GM19372 (cell line): ENCODE measurements around the gene ZNF524.
"Not testable (repeated sequence)": the region's sequence is repeated elsewhere in the genome, so short reads cannot be mapped to it uniquely, and the experiment has no call there.

Experiments used
- ATAC-seq: cut with Tn5 transposase; IDR thresholded peaks from one replicate; pipeline ENCODE4 v1.9.1; 2021; ENCODE audit warnings: mild to moderate bottlenecking, low read depth, moderate library complexity; ENCODE audit not compliant: unreplicated experiment

Gene ZNF524

GRCh38 chr19:55599842-55600661 is at the start of gene ZNF524:
TSS of gene ZNF524 (plus strand) at chr19:55600288. CDS start at chr19:55602113, 1,825 bp downstream.
- ATAC-seq = peak; percentile 42

- ATAC-seq = no peak
Observed at GRCh38 chr19:55550321-55550650, 49.8 kb upstream of the ZNF524 start.

DNA sequence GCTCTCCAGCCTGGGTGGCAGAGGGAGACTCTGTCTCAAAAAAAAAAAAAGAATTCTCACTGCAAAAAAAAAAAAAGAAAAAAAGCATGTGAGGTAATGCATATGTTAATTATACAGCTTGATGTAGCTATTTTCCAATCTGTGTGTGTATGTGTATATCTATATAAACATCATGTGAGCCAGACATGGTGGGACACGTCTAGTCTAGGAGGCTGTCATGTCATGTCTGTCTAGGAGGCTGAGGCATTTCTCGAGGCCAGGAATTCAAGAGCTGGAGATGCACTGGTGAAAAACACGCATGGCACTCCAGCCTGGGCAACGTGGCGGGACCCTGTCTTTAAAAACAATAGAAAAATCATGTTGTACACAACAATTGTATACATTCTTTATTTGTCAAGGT is 47.9 kb upstream of the ZNF524 start:
- no peak for ATAC-seq

- ATAC-seq = no peak
Observed at GRCh38 chr19:55552620-55553019, 47.5 kb upstream of the ZNF524 start.

DNA sequence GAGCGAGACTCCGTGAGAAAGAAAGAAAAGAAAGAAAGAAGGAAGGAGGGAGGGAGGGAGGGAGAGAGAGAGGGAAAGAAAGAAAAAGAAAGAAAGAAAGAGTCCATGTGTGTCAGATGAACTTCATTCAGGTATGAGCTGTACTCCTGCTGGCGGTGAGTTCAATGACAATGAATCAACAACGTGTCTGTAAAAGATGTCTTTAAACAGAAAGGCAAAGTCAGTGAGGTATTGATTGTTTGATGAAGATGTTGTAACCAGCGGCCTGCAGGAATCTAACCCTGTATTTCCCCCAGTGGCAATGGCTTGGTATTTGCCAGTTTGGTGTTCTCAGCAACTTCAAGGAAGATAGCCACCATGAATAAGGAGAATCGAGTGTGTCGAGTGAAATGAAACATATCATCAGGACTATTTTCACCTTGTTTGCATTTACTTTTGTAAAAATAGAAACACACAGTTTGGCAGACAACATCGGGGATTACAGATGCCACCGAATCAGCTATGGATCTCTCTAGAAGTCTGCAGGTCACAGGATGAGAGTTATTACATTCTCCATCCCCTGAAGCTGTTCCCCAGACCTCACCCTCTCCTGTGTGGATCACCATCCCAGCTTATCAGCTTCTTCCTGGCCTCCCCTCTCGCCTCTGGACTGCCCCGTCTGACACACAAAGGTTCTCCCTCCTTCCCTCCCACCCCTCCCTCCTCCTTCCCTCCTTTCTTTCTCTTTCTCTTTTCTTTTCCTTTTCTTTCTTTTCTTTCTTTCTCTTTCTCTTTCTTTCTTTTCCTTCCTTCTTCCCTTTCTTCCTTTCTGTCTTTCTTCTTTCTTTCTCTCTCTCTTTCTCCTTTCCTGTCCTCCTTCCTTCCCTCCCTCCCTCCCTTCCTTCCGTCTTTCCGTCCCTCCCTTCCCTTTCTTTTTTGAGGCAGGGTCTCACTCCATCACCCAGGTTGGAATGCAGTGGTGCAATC is 46.6 kb upstream of the ZNF524 start:
- ATAC-seq = no peak

GRCh38 chr19:55554302-55554701 is 45.8 kb upstream of the ZNF524 start:
- ATAC-seq = no peak

DNA sequence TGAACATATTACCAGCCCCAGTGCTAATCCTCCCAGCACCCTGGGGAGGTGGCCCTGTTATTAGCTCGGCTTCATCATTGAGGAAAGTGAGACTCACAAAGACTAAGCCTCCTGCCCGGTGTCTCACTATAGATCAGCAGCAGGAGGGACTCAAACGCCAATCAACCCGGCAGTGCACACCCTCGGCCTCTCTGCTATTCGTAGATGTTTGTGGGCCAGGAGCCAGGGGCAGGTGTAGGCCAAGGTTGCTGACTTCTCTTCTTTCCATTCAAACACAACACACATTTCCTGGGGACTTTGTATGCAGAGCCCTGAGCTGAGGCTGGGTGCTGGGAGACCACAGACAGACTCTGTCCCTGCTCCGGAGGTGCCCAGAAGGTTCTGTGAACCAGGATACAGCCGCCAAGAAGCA is 45.3 kb upstream of the ZNF524 start:
- ATAC-seq = no peak

GRCh38 chr19:55559684-55560083 is 40.4 kb upstream of the ZNF524 start:
- no peak for ATAC-seq

DNA sequence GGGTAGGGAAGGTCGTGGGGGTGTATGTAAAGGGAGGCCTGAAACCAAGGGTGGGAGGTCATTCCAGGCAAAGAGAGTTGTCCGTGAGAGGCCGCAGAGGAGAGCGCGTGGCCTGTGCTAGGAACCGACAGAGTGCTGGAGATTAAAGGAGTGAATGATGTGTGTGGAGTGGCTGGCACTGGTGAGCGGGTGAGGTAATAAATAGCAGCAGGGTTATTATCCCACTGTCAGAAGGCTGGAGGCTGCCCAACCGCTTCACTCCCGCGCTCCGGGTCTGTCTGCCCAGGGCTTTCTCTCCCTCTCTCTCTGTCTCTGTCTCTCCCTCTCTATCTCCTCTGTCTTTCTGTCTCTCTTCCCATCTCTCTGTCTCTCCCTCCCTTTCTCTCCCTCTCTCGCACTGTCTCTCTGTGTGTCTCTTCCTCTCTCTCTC is 36.8 kb upstream of the ZNF524 start:
- ATAC-seq = no peak

DNA sequence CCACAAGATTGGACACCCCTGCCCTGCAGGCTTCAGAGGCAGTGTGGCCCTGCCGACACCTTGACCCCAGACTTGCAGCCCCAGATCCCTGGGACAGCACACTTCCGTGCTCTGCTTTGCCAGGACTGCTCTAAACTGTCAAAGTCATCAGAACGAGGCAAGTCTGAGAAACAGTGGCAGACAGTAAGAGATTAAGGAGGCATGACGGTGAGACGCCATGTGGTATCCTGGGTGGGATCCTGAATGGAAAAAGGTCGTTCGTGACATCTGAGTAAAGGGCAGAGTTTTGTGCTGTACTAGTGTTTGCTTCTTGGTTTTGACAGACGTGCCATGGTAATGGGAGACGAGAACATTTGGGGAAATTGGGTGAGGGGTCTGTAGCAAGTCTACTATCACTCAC is 33.3 kb upstream of the ZNF524 start:
- no peak for ATAC-seq

GRCh38 chr19:55567708-55568328 is 32.3 kb upstream of the ZNF524 start:
- no peak for ATAC-seq

DNA sequence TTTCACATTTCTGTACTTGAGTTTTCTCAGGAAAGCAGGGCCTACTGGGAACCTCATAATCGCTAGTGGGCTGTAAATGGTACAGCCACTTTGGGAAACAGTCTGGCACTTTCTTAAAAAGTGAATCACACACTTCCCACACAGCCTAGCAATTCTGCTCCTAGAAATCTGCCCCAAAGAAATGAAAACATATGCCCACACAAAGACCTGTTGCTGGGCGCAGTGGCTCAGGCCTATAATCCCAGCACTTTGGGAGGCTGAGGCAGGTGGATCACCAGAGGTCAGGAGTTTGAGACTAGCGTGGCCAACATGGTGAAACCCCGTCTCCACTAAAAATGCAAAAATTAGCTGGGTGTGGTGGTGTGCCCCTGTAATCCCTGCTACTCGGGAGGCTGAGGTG is 30.6 kb upstream of the ZNF524 start:
- not testable (repeated sequence) for ATAC-seq

- not testable (repeated sequence) for ATAC-seq
Observed at GRCh38 chr19:55573929-55574328, 26.2 kb upstream of the ZNF524 start.

DNA sequence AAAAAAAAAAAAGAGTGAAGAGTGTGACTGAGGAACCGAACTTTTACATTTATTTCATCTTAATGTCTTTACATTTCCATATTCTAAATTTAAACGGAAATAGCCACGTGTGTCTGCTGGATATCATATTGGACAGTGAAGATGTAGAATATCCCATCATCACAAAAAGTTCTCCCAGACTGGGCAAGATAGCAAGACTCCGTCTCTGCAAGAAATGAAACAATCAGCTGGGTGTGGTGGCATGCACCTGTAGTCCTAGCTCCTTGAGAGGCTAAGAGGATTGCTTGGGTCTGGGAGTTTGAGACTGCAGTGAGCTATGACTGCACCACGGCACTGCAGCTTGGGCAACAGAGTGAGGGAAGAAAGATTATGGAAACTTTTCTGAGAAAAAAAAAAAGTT is 23.3 kb upstream of the ZNF524 start:
- no peak for ATAC-seq

GRCh38 chr19:55578031-55578760 is 21.9 kb upstream of the ZNF524 start:
- no peak for ATAC-seq

GRCh38 chr19:55578761-55579747 is 21.0 kb upstream of the ZNF524 start:
- no peak for ATAC-seq

DNA sequence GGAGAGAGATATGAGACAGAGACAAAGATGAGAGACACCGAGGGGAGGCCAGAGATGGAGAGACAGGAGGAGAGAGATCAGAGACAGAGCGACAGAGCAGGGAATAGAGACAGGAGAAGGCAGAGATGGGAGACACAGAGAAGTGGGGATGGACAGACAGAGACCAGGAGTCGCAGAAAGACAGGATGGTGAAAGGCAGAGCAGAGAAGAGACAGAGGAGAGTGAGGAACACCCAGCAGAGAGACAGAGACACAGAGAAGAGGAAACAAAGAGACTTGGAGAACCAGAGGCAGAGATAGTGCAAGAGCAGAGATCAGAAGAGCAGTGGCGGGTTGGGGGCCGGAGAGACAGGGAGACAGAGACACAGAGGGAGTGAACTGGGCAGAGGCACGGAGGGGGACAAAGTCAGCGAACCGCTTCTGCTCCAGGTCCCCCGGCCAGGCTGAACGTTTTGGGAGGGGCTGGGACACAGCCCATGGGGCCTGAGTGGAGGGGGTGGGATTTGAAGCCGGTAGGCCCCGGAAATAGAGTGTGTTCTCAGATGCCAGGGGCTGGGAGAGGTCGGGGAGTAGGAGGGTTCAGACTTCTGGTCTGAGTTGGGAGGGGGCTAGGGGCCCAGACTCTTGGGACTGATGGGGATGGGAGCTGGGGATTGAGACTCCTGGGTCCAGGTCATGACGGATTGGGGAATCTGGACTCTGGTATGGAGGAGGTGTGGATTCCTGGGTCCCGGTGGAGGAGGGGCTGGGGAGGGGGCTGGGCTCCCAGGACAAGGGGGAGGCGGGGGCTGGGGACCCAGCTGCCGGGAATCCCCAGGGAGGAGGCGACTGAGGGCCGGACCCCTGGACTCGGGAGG is 20.1 kb upstream of the ZNF524 start:
- ATAC-seq = no peak

- no peak for ATAC-seq
Observed at GRCh38 chr19:55580628-55581144, 19.4 kb upstream of the ZNF524 start, which contains the start of gene ZNF579. TSS of gene ZNF579 (minus strand) at chr19:55580848. CDS start at chr19:55579639, 1,209 bp downstream.
